GM12892 (cell line): ENCODE results near the gene EPHB1.

Experiments
- POLR2A ChIP-seq: IDR thresholded peaks from 2 replicates; pipeline ENCODE4 v1.6.1; 2011; ENCODE audit warnings: low read depth, low read length, control low read depth
- POLR2AphosphoS5 ChIP-seq: IDR thresholded peaks from 2 replicates; pipeline ENCODE4 v1.6.1; 2011; ENCODE audit warnings: low read depth, low read length, control low read depth
- TAF1 ChIP-seq: IDR thresholded peaks from 2 replicates; pipeline ENCODE4 v1.6.1; 2011; ENCODE audit warnings: low read depth, mild to moderate bottlenecking, control low read depth, low read length, borderline replicate concordance

DNA sequence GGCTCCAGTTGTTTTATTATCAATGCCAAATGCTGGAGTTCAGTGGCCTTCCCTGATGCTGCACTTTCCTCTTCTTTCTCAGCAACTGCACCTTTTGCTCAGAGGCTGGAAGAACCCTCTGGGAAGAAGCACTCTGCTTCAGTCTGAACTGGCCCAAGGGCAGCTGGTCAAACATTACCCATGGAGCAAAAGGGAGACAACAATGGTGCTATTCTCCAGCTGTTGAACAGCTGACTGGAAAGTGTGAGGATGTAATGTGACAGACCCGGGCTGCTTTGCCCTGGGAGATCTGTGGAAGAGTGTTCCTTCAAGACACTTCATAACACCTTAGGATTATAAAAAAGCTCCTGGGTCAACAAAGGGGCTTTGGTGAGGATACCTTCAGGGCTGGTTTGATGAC lies 84.9 kb downstream of the EPHB1 start:
- no peak for TF ChIP-seq POLR2A
- no peak for TF ChIP-seq POLR2AphosphoS5
- no peak for TF ChIP-seq TAF1
